Spinal cord (tissue), 10 donors: ENCODE data around the gene SPEM2. TPM values are rescaled to one million over a fixed set of nuclear protein-coding genes. Genes with fewer than 3 reads are reported as not detected.

Experiments used
- DNase-seq, 6 donors: peaks; one replicate each; pipeline versions ENCODE4 v3.0.0 to v3.0.0-alpha.2; 2013 to 2015; ENCODE audit warnings: low spot score in 6 of 6, low read depth in 4 of 6
- H3K27ac ChIP-seq: one replicate; pipeline ENCODE4 v1.5.1; 2013; ENCODE audit warnings: low read depth, low read length, control low read depth
- H3K27me3 ChIP-seq: one replicate; pipeline ENCODE4 v1.6.1; 2013; ENCODE audit warnings: low read length; ENCODE audit not compliant: control insufficient read depth, insufficient read depth
- H3K36me3 ChIP-seq: one replicate; pipeline ENCODE4 v1.6.1; 2013; ENCODE audit warnings: low read length; ENCODE audit not compliant: control insufficient read depth, insufficient read depth
- H3K4me1 ChIP-seq: one replicate; pipeline ENCODE4 v1.6.1; 2013; ENCODE audit warnings: low read length; ENCODE audit not compliant: control insufficient read depth, insufficient read depth
- H3K4me3 ChIP-seq: one replicate; pipeline ENCODE4 v1.5.1; 2013; ENCODE audit warnings: low read depth, low read length, control low read depth
- H3K9me3 ChIP-seq: one replicate; pipeline ENCODE4 v1.6.1; 2013; ENCODE audit warnings: low read length; ENCODE audit not compliant: control insufficient read depth, insufficient read depth
- WGBS: methylation state at CpG from one replicate; pipeline ENCODE4 v1.1.5; 2013; ENCODE audit warnings: missing lambda C conversion rate; ENCODE audit not compliant: insufficient coverage; 5-methylcytosine and 5-hydroxymethylcytosine counted together
- polyA plus RNA-seq, 2 donors: library from polyadenylated mRNA; unstranded; fragments of 120-200 nt; gene quantifications; one replicate each; pipeline ENCODE4 v1.2.1, GENCODE V29; 2013; ENCODE audit not compliant: insufficient read length in 2 of 2
- total RNA-seq, 2 donors: library from RNA; depleted of rRNA in 1 of 2; stranded (reverse); fragments of 120-200 nt in 1 of 2; fragments of >200 nt in 1 of 2; gene quantifications; one replicate each; pipeline versions ENCODE4 v1.2.3 to v1.2.4, GENCODE V29; 2013 to 2014
- donor health status: healthy.

Gene SPEM2
- total and polyA plus RNA-seq, 4 donors: 0.23 to 0.67 TPM; not detected in 2

GRCh38 chr17:7476494-7476893 lies 51.1 kb downstream of the SPEM2 start:
- Histone ChIP-seq H3K36me3 (peaks cover 8% of the 10 kb centered on the region), H3K9me3 (no peaks in the 10 kb centered on the region), H3K27ac (no peak overlapping the region), H3K27me3 (no peaks in the 10 kb centered on the region), H3K4me3 (no peak overlapping the region), H3K4me1 (peaks cover 41% of the 10 kb centered on the region)
- WGBS: 61% methylated on average over 3 of the region's 3 CpGs
- no peak for DNase-seq

GRCh38 chr17:7476951-7477350 lies 51.5 kb downstream of the SPEM2 start:
- no peak overlapping the region for H3K27ac ChIP-seq
- H3K9me3 ChIP-seq: no peaks in the 10 kb centered on the region
- H3K4me1 ChIP-seq: peaks cover 46% of the 10 kb centered on the region
- H3K36me3 ChIP-seq: peaks cover 11% of the 10 kb centered on the region
- no peaks in the 10 kb centered on the region for H3K27me3 ChIP-seq
- H3K4me3 ChIP-seq: no peak overlapping the region
- WGBS: 75% methylated on average over 5 of the region's 5 CpGs
- DNase-seq: no peak

Other genes with a start within 250 kb of the SPEM2 start
Only the 30 nearest of the 39 such genes appear.
- gene GABARAP, start 183.2 kb upstream of the SPEM2 start, total RNA-seq: 100 to 1,000 TPM; 196 to 481 TPM
- gene GABARAP, start 183.2 kb upstream of the SPEM2 start, polyA plus RNA-seq: 100 to 1,000 TPM; 431 to 461 TPM
- gene CTDNEP1, start 173.9 kb upstream of the SPEM2 start, total RNA-seq: 10 to 100 TPM; 44.4 to 47.9 TPM
- gene CTDNEP1, start 173.9 kb upstream of the SPEM2 start, polyA plus RNA-seq: 100 to 1,000 TPM; 177 to 181 TPM
- 10 to 100 TPM; 24.9 to 47.7 TPM for gene ELP5, start 173.4 kb upstream of the SPEM2 start, total RNA-seq
- 10 to 100 TPM; 49.8 to 52.2 TPM for gene ELP5, start 173.4 kb upstream of the SPEM2 start, polyA plus RNA-seq
- 1 to 10 TPM in 1 of 2 donors, under 1 TPM in 1; 0.79 to 2.3 TPM for gene CLDN7, start 163.1 kb upstream of the SPEM2 start, total RNA-seq
- gene CLDN7, start 163.1 kb upstream of the SPEM2 start, polyA plus RNA-seq: 1 to 10 TPM; 1.3 TPM
- gene SLC2A4, start 143.9 kb upstream of the SPEM2 start, total RNA-seq: 1 to 10 TPM in 1 of 2 donors, under 1 TPM in 1; 0.59 to 1.9 TPM
- under 1 TPM; 0.48 to 0.78 TPM for gene SLC2A4, start 143.9 kb upstream of the SPEM2 start, polyA plus RNA-seq
- gene YBX2, start 131.0 kb upstream of the SPEM2 start, total RNA-seq: 1 to 10 TPM in 1 of 2 donors, under 1 TPM in 1; 0.50 to 1.0 TPM
- gene YBX2, start 131.0 kb upstream of the SPEM2 start, polyA plus RNA-seq: 1 to 10 TPM; 4.2 to 6.9 TPM
- 100 to 1,000 TPM; 146 to 202 TPM for gene EIF5A, start 118.0 kb upstream of the SPEM2 start, total RNA-seq
- gene EIF5A, start 118.0 kb upstream of the SPEM2 start, polyA plus RNA-seq: 100 to 1,000 TPM; 366 to 375 TPM
- 10 to 100 TPM; 19.2 to 65.5 TPM for gene GPS2, start 110.3 kb upstream of the SPEM2 start, total RNA-seq
- 10 to 100 TPM; 98.3 to 99.4 TPM for gene GPS2, start 110.3 kb upstream of the SPEM2 start, polyA plus RNA-seq
- 10 to 100 TPM; 28.6 TPM for gene NEURL4, start 96.3 kb upstream of the SPEM2 start, total RNA-seq
- 10 to 100 TPM; 43.9 to 56.4 TPM for gene NEURL4, start 96.3 kb upstream of the SPEM2 start, polyA plus RNA-seq
- 10 to 100 TPM in 1 of 2 donors, 1 to 10 TPM in 1; 4.6 to 13.7 TPM for gene ACAP1, start 89.1 kb upstream of the SPEM2 start, total RNA-seq
- 10 to 100 TPM; 13.8 to 18.1 TPM for gene ACAP1, start 89.1 kb upstream of the SPEM2 start, polyA plus RNA-seq
- 10 to 100 TPM in 1 of 2 donors, 1 to 10 TPM in 1; 5.6 to 10.4 TPM for gene KCTD11, start 73.5 kb upstream of the SPEM2 start, total RNA-seq
- gene KCTD11, start 73.5 kb upstream of the SPEM2 start, polyA plus RNA-seq: 10 to 100 TPM; 12.6 to 13.5 TPM
- not detected for gene TMEM95, start 70.5 kb upstream of the SPEM2 start, total RNA-seq
- gene TMEM95, start 70.5 kb upstream of the SPEM2 start, polyA plus RNA-seq: not detected
- 1 to 10 TPM in 1 of 2 donors, under 1 TPM in 1; 0.79 to 1.5 TPM for gene TNK1, start 44.5 kb upstream of the SPEM2 start, total RNA-seq
- gene TNK1, start 44.5 kb upstream of the SPEM2 start, polyA plus RNA-seq: 1 to 10 TPM; 3.4 to 4.6 TPM
- gene PLSCR3, start 31.1 kb upstream of the SPEM2 start, total RNA-seq: 10 to 100 TPM in 1 of 2 donors, 1 to 10 TPM in 1; 8.0 to 21.7 TPM
- 10 to 100 TPM; 29.3 to 38.8 TPM for gene PLSCR3, start 31.1 kb upstream of the SPEM2 start, polyA plus RNA-seq
- gene TMEM256, start 21.5 kb upstream of the SPEM2 start, total RNA-seq: 100 to 1,000 TPM in 1 of 2 donors, 10 to 100 TPM in 1; 70.9 to 130 TPM
- gene TMEM256, start 21.5 kb upstream of the SPEM2 start, polyA plus RNA-seq: 10 to 100 TPM; 48.6 to 54.7 TPM
- 10 to 100 TPM; 21.5 to 25.3 TPM for gene NLGN2, start 17.8 kb upstream of the SPEM2 start, total RNA-seq
- 100 to 1,000 TPM; 196 to 210 TPM for gene NLGN2, start 17.8 kb upstream of the SPEM2 start, polyA plus RNA-seq
- gene SPEM1, start 5.3 kb upstream of the SPEM2 start, total RNA-seq: not detected
- gene SPEM1, start 5.3 kb upstream of the SPEM2 start, polyA plus RNA-seq: under 1 TPM in 1 of 2 donors, not detected in 1; 0.29 TPM
- gene SPEM3, start 3.2 kb downstream of the SPEM2 start, total RNA-seq: not detected
- under 1 TPM in 1 of 2 donors, not detected in 1; 0.05 TPM for gene SPEM3, start 3.2 kb downstream of the SPEM2 start, polyA plus RNA-seq
- gene TMEM102, start 9.8 kb downstream of the SPEM2 start, total RNA-seq: 1 to 10 TPM in 1 of 2 donors, under 1 TPM in 1; 0.69 to 1.3 TPM
- 1 to 10 TPM; 2.1 to 2.4 TPM for gene TMEM102, start 9.8 kb downstream of the SPEM2 start, polyA plus RNA-seq
- 10 to 100 TPM; 11.2 to 25.7 TPM for gene FGF11, start 13.9 kb downstream of the SPEM2 start, total RNA-seq
- 10 to 100 TPM; 32.8 to 42.2 TPM for gene FGF11, start 13.9 kb downstream of the SPEM2 start, polyA plus RNA-seq
- 10 to 100 TPM; 19.1 to 25.9 TPM for gene CHRNB1, start 19.4 kb downstream of the SPEM2 start, total RNA-seq
- gene CHRNB1, start 19.4 kb downstream of the SPEM2 start, polyA plus RNA-seq: 10 to 100 TPM; 20.9 TPM
- gene ZBTB4, start 54.0 kb downstream of the SPEM2 start, total RNA-seq: 10 to 100 TPM; 19.8 to 32.6 TPM
- 10 to 100 TPM; 59.6 to 60.6 TPM for gene ZBTB4, start 54.0 kb downstream of the SPEM2 start, polyA plus RNA-seq
- gene SLC35G6, start 55.8 kb downstream of the SPEM2 start, total RNA-seq: not detected
- gene SLC35G6, start 55.8 kb downstream of the SPEM2 start, polyA plus RNA-seq: 1 to 10 TPM in 1 of 2 donors, under 1 TPM in 1; 0.40 to 1.4 TPM
- gene POLR2A, start 58.8 kb downstream of the SPEM2 start, total RNA-seq: 10 to 100 TPM; 50.3 to 61.9 TPM
- 10 to 100 TPM; 90.9 to 92.7 TPM for gene POLR2A, start 58.8 kb downstream of the SPEM2 start, polyA plus RNA-seq
- 10 to 100 TPM in 1 of 2 donors, 1 to 10 TPM in 1; 5.6 to 15.5 TPM for gene TNFSF12, start 123.4 kb downstream of the SPEM2 start, total RNA-seq
- 10 to 100 TPM; 23.5 to 31.4 TPM for gene TNFSF12, start 123.4 kb downstream of the SPEM2 start, polyA plus RNA-seq
- gene TNFSF13, start 133.1 kb downstream of the SPEM2 start, total RNA-seq: 1 to 10 TPM; 1.8 to 4.9 TPM
- gene TNFSF13, start 133.1 kb downstream of the SPEM2 start, polyA plus RNA-seq: 1 to 10 TPM; 4.2 to 4.5 TPM
- gene SENP3, start 136.3 kb downstream of the SPEM2 start, total RNA-seq: 10 to 100 TPM; 50.1 to 71.5 TPM
- 10 to 100 TPM; 64.2 TPM for gene SENP3, start 136.3 kb downstream of the SPEM2 start, polyA plus RNA-seq
- 10 to 100 TPM; 13.3 to 44.6 TPM for gene CD68, start 154.0 kb downstream of the SPEM2 start, total RNA-seq
- gene CD68, start 154.0 kb downstream of the SPEM2 start, polyA plus RNA-seq: 10 to 100 TPM; 48.9 to 52.1 TPM
- gene MPDU1, start 158.2 kb downstream of the SPEM2 start, total RNA-seq: 10 to 100 TPM; 41.2 to 77.3 TPM
- gene MPDU1, start 158.2 kb downstream of the SPEM2 start, polyA plus RNA-seq: 10 to 100 TPM; 92.6 to 96.7 TPM
- gene SOX15, start 164.5 kb downstream of the SPEM2 start, total RNA-seq: 1 to 10 TPM; 1.2 to 6.8 TPM
- gene SOX15, start 164.5 kb downstream of the SPEM2 start, polyA plus RNA-seq: 10 to 100 TPM; 15.2 to 17.2 TPM